WTC11 (cell line): Measurements from ENCODE around the gene ACP4. TPM values are rescaled to one million over a fixed set of nuclear protein-coding genes. Genes with fewer than 3 reads are reported as not detected.
A peak's percentile ranks its signal among the peaks of the same experiment; 100 is the strongest.

ENCODE experiments used
- ATAC-seq: fragments of 200-7000 bp; cut with Tn5 transposase; 2 replicates; pipeline ENCODE4 v1.10.0; 2021; ENCODE audit warnings: mild to moderate bottlenecking, moderate library complexity
- CTCF ChIA-PET: fragments of 300-600 bp; sonication (Branson Sonifier 250); formaldehyde crosslinking; loops from one replicate; lab custom pipeline; 2021; ENCODE audit warnings: antibody characterized with exemption; lab: Charles Lee
- POLR2A ChIA-PET: fragments of 350-600 bp; sonication (Branson Sonifier 250); formaldehyde crosslinking; loops from one replicate; lab custom pipeline; 2021; ENCODE audit warnings: antibody characterized with exemption; lab: Charles Lee
- DNase-seq: peaks from one replicate; pipeline ENCODE4 v3.0.0; 2021; ENCODE audit warnings: low spot score
- H3K27ac Mint-ChIP-seq: 2 replicates; pipeline ENCODE4 v1.8.0; 2021; ENCODE audit warnings: mixed read lengths
- H3K27me3 Mint-ChIP-seq: 2 replicates; pipeline ENCODE4 v1.8.0; 2021; ENCODE audit warnings: low read depth, mild to moderate bottlenecking, moderate library complexity, mixed read lengths
- H3K36me3 Mint-ChIP-seq: 2 replicates; pipeline ENCODE4 v1.8.0; 2021; ENCODE audit warnings: mixed read lengths
- H3K4me1 Mint-ChIP-seq: 2 replicates; pipeline ENCODE4 v1.8.0; 2022; ENCODE audit warnings: mixed read lengths
- H3K4me3 Mint-ChIP-seq: 2 replicates; pipeline ENCODE4 v1.8.0; 2021; ENCODE audit warnings: mild to moderate bottlenecking, moderate library complexity, mixed read lengths
- H3K9me3 Mint-ChIP-seq: 2 replicates; pipeline ENCODE4 v1.8.0; 2021; ENCODE audit warnings: mixed read lengths
- CREB1 ChIP-seq: sonication (generic); formaldehyde crosslinking; IDR thresholded peaks from 2 replicates; pipeline ENCODE4 v1.8.0; 2023; ENCODE audit warnings: mild to moderate bottlenecking, missing genetic modification reagents
- E2F1 ChIP-seq: sonication (generic); formaldehyde crosslinking; IDR thresholded peaks from 2 replicates; pipeline ENCODE4 v1.8.0; 2022; ENCODE audit warnings: mild to moderate bottlenecking, missing genetic modification reagents
- EMX1 ChIP-seq: fragments of 250-450 bp; sonication (Bioruptor Pico); IDR thresholded peaks from 2 replicates; pipeline ENCODE4 v1.8.0; 2021; ENCODE audit warnings: mild to moderate bottlenecking
- ESRRA ChIP-seq: sonication (generic); formaldehyde crosslinking; IDR thresholded peaks from 2 replicates; pipeline ENCODE4 v1.8.1; 2022; ENCODE audit warnings: mild to moderate bottlenecking, missing genetic modification reagents, borderline replicate concordance
- NFATC4 ChIP-seq: fragments of 250-450 bp; sonication (Bioruptor Pico); IDR thresholded peaks from 2 replicates; pipeline ENCODE4 v1.9.0; 2021; ENCODE audit warnings: mild to moderate bottlenecking
- OVOL2 ChIP-seq: fragments of 250-450 bp; sonication (Bioruptor Pico); IDR thresholded peaks from 2 replicates; pipeline ENCODE4 v1.9.0; 2021; ENCODE audit warnings: mild to moderate bottlenecking, borderline replicate concordance
- PRRX2 ChIP-seq: fragments of 250-450 bp; sonication (Bioruptor Pico); IDR thresholded peaks from 2 replicates; pipeline ENCODE4 v1.8.0; 2021; ENCODE audit warnings: mild to moderate bottlenecking
- TEAD4 ChIP-seq: sonication (generic); formaldehyde crosslinking; IDR thresholded peaks from 2 replicates; pipeline ENCODE4 v1.8.0; 2022; ENCODE audit warnings: mild to moderate bottlenecking, missing genetic modification reagents
- ZNF425 ChIP-seq: fragments of 250-450 bp; sonication (Bioruptor Pico); conservative IDR thresholded peaks from 2 replicates; pipeline ENCODE4 v1.9.0; 2021; ENCODE audit warnings: mild to moderate bottlenecking
- ZNF671 ChIP-seq: fragments of 250-450 bp; sonication (Bioruptor Pico); IDR thresholded peaks from 2 replicates; pipeline ENCODE4 v1.8.0; 2021; ENCODE audit warnings: mild to moderate bottlenecking
- total RNA-seq: library from RNA; stranded (reverse); gene quantifications from 3 replicates; pipeline ENCODE4 v1.2.3, GENCODE V29; 2021
- TF ChIP-seq, protein P1 (sequence below): fragments of 250-450 bp; sonication (Bioruptor Pico); IDR thresholded peaks from 2 replicates; pipeline ENCODE4 v1.9.0; 2021; ENCODE audit warnings: mild to moderate bottlenecking
- TF ChIP-seq, protein P2 (sequence below): fragments of 250-450 bp; sonication (Bioruptor Pico); IDR thresholded peaks from 2 replicates; pipeline ENCODE4 v1.8.0; 2021; ENCODE audit warnings: mild to moderate bottlenecking

The ACP4 gene
- total RNA-seq, 1 experiment from 2014 or later: not detected

GRCh38 chr19:50791594-50792271 lies 1.5 kb downstream of the ACP4 start:
- H3K9me3 Mint-ChIP-seq: no peaks in the 10 kb centered on the region
- TF ChIP-seq ZNF671: peak; percentile 40; the same call in 1 of the 2 replicates
- no peak for TF ChIP-seq OVOL2 (CRISPR knock-in tag)
- TF ChIP-seq, all 79 proteins: peak for 1
- H3K4me1 Mint-ChIP-seq: peaks cover 12% of the 10 kb centered on the region
- H3K4me3 Mint-ChIP-seq: no peak overlapping the region
- ATAC-seq (no peak), DNase-seq (no peak)
- H3K27ac Mint-ChIP-seq: no peak overlapping the region
- CTCF ChIA-PET: interaction anchor here (0.8 to 1.6 kb wide), 8 partner anchors 10 to 254 kb away, joined by 3 to 5 read pairs (median 4); no protein-coding TSS in a partner anchor
- H3K27me3 Mint-ChIP-seq: peaks cover 31% of the 10 kb centered on the region
- no peaks in the 10 kb centered on the region for H3K36me3 Mint-ChIP-seq
- POLR2A ChIA-PET: interaction anchor here (0.8 to 1.6 kb wide), 2 partner anchors 67 to 75 kb away, joined by 3 read pairs; no protein-coding TSS in a partner anchor

GRCh38 chr19:50792272-50793250 lies 2.3 kb downstream of the ACP4 start:
- Mint-ChIP-seq H3K4me1 (peaks cover 12% of the 10 kb centered on the region), H3K4me3 (no peak overlapping the region), H3K9me3 (no peaks in the 10 kb centered on the region), H3K27me3 (peaks cover 28% of the 10 kb centered on the region), H3K27ac (no peak overlapping the region), H3K36me3 (peaks cover 7% of the 10 kb centered on the region)
- TF ChIP-seq, protein P1, sequence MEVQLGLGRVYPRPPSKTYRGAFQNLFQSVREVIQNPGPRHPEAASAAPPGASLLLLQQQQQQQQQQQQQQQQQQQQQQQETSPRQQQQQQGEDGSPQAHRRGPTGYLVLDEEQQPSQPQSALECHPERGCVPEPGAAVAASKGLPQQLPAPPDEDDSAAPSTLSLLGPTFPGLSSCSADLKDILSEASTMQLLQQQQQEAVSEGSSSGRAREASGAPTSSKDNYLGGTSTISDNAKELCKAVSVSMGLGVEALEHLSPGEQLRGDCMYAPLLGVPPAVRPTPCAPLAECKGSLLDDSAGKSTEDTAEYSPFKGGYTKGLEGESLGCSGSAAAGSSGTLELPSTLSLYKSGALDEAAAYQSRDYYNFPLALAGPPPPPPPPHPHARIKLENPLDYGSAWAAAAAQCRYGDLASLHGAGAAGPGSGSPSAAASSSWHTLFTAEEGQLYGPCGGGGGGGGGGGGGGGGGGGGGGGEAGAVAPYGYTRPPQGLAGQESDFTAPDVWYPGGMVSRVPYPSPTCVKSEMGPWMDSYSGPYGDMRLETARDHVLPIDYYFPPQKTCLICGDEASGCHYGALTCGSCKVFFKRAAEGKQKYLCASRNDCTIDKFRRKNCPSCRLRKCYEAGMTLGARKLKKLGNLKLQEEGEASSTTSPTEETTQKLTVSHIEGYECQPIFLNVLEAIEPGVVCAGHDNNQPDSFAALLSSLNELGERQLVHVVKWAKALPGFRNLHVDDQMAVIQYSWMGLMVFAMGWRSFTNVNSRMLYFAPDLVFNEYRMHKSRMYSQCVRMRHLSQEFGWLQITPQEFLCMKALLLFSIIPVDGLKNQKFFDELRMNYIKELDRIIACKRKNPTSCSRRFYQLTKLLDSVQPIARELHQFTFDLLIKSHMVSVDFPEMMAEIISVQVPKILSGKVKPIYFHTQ (CRISPR knock-in tag): 0 out of 2 replicates have a peak, but pooled peaks have one; percentile 60
- TF ChIP-seq ZNF671 (peak; percentile 87), CREB1 (CRISPR knock-in tag) (no peak), ESRRA (CRISPR knock-in tag) (no peak), PRRX2 (CRISPR knock-in tag) (0 out of 2 replicates have a peak, but pooled peaks have one; percentile 66), NFATC4 (peak; percentile 72; the same call in 1 of the 2 replicates), TEAD4 (CRISPR knock-in tag) (no peak), ZNF425 (CRISPR knock-in tag) (peak; percentile 64; the same call in 1 of the 2 replicates)
- TF ChIP-seq, protein P2, sequence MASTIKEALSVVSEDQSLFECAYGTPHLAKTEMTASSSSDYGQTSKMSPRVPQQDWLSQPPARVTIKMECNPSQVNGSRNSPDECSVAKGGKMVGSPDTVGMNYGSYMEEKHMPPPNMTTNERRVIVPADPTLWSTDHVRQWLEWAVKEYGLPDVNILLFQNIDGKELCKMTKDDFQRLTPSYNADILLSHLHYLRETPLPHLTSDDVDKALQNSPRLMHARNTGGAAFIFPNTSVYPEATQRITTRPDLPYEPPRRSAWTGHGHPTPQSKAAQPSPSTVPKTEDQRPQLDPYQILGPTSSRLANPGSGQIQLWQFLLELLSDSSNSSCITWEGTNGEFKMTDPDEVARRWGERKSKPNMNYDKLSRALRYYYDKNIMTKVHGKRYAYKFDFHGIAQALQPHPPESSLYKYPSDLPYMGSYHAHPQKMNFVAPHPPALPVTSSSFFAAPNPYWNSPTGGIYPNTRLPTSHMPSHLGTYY: peak; percentile 65; the same call in 1 of the 2 replicates
- DNase-seq (no peak), ATAC-seq (no peak)
- ChIA-PET POLR2A (interaction anchor here (0.8 to 1.6 kb wide), 3 partner anchors 12 to 75 kb away, joined by 3 read pairs; no protein-coding TSS in a partner anchor), CTCF (interaction anchor here (0.7 to 5.1 kb wide), 12 partner anchors 11 to 304 kb away, joined by 3 to 38 read pairs (median 4); no protein-coding TSS in a partner anchor)

DNA sequence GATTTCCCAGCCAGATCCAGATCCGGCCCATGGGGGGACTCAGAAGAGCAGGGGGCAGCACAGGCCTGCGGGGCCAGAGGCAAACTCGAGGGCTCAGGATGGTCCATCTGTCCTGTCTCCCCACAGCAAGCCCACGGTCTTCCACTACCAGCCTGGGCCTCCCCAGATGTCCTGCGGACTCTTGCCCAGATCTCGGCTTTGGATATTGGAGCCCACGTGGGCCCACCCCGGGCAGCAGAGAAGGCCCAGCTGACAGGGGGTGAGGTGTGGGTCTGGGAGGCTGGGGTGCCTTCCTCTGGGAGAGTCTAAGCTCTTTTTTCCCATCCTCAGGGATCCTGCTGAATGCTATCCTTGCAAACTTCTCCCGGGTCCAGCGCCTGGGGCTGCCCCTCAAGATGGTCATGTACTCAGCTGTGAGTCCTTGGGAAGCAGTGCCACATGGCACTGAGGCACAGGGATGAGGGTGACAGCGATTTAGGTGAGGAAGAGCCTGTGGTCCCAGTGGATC lies 3.4 kb downstream of the ACP4 start:
- POLR2A ChIA-PET: interaction anchor here (1.5 to 1.6 kb wide), 2 partner anchors 11 to 77 kb away, joined by 3 to 6 read pairs; no protein-coding TSS in a partner anchor
- H3K4me1 Mint-ChIP-seq: peaks cover 12% of the 10 kb centered on the region
- TF ChIP-seq ZNF425 (CRISPR knock-in tag) (peak; percentile 13; the same call in 1 of the 2 replicates), NFATC4 (peak; percentile 78), E2F1 (CRISPR knock-in tag) (no peak), EMX1 (CRISPR knock-in tag) (0 out of 2 replicates have a peak, but pooled peaks have one; percentile 65), ZNF671 (peak; percentile 75; the same call in 1 of the 2 replicates)
- TF ChIP-seq, protein P1 (CRISPR knock-in tag): peak; percentile 67; the same call in 1 of the 2 replicates

More for the DNA sequence above, 3.4 kb downstream of the ACP4 start:
- Mint-ChIP-seq H3K4me3 (no peak overlapping the region), H3K9me3 (no peaks in the 10 kb centered on the region), H3K27me3 (peaks cover 20% of the 10 kb centered on the region), H3K36me3 (peaks cover 17% of the 10 kb centered on the region), H3K27ac (no peak overlapping the region)
- ATAC-seq: no peak
- CTCF ChIA-PET: interaction anchor here (0.6 to 5.1 kb wide), 7 partner anchors 69 to 225 kb away, joined by 3 to 38 read pairs (median 5); no protein-coding TSS in a partner anchor
- DNase-seq: no peak
